NB4 (cell line): Measurements from ENCODE around the gene PRKG1.

Experiments used
- CTCF ChIP-seq: IDR thresholded peaks from one replicate; pipeline ENCODE4 v1.5.1; 2012; ENCODE audit warnings: low read depth, low read length
- POLR2A ChIP-seq: IDR thresholded peaks from 2 replicates; pipeline ENCODE4 v1.6.1; 2011; ENCODE audit warnings: mild to moderate bottlenecking; ENCODE audit not compliant: insufficient read length; ENCODE audit errors: extremely low read depth

- TF ChIP-seq CTCF, result no peak
- TF ChIP-seq POLR2A, result no peak
These were observed 12.4 kb downstream of the PRKG1 start for GRCh38 chr10:51086710-51087109.
